GM23248 (cell line): Measurements from ENCODE around the gene SMTN.

ENCODE experiments used
- EZH2 ChIP-seq: fragments of 200-600 bp; sonication (generic); IDR thresholded peaks from 2 replicates; pipeline ENCODE4 v1.6.1; 2018; ENCODE audit warnings: antibody characterized with exemption, mild to moderate bottlenecking; ENCODE audit not compliant: insufficient read depth, poor library complexity, severe bottlenecking
- EZH2phosphoT487 ChIP-seq: fragments of 200-600 bp; sonication (generic); IDR thresholded peaks from 2 replicates; pipeline ENCODE4 v1.6.1; 2018; ENCODE audit warnings: antibody characterized with exemption, moderate library complexity, mild to moderate bottlenecking, low read depth; ENCODE audit not compliant: insufficient read depth

GRCh38 chr22:31134688-31135087, 53.6 kb downstream of the SMTN start:
- TF ChIP-seq EZH2phosphoT487 (no peak), EZH2 (no peak)
